ENCODE data around the gene SETBP1. TPM values are rescaled to one million over a fixed set of nuclear protein-coding genes. Genes with fewer than 3 reads are reported as not detected.

SETBP1 gene
- total and polyA plus RNA-seq, 2 of the 8 experiments (the other 6 are each of a cell fraction or from before 2014, with no cell fraction given) = 2.0 to 6.5 TPM

- H3K36me3 ChIP-seq (ENCODE audit: control insufficient read depth in 2 of 4, insufficient read depth in 4 of 4, low read length in 3 of 4) = no peaks in the 10 kb centered on the region; a peak in 1 of 8 replicates
- no peaks in the 10 kb centered on the region; a peak in 1 of 4 replicates for H3K9me3 ChIP-seq (ENCODE audit: insufficient read depth in 2 of 2, low read depth in 1 of 2, low read length in 1 of 2)
- no peak overlapping the region for H2BK12ac ChIP-seq (ENCODE audit: low read depth, low read length)
- no peak overlapping the region for H2AFZ ChIP-seq (ENCODE audit: low read length)
- H2AK5ac ChIP-seq (ENCODE audit: low read depth, low read length) = no peak overlapping the region
- no peak overlapping the region for H3K14ac ChIP-seq (ENCODE audit: insufficient read length)
- no peaks in the 10 kb centered on the region for H3K23me2 ChIP-seq (ENCODE audit: low read depth, low read length)
- CTCF ChIA-PET (ENCODE audit: partially characterized antibody) = interaction anchor here (1.1 kb wide), 1 partner anchor 153 kb away, joined by 3 read pairs; no protein-coding TSS in a partner anchor
- no peaks in the 10 kb centered on the region for H4K20me1 ChIP-seq (replicated peaks in 1 of 2; ENCODE audit: control insufficient read depth in 1 of 2, insufficient read depth in 2 of 2, low read length in 2 of 2)
- no peaks in the 10 kb centered on the region; a peak in 1 of 7 replicates for H3K4me1 ChIP-seq (replicated peaks in 1 of 4; ENCODE audit: control insufficient read depth in 3 of 4, insufficient read depth in 4 of 4, low read length in 3 of 4)
- H3K23ac ChIP-seq (ENCODE audit: insufficient read length) = no peak overlapping the region
- no peak overlapping the region for H2BK120ac ChIP-seq (replicated peaks; ENCODE audit: low read depth, low read length)
- no peak overlapping the region for H3K4me3 ChIP-seq (ENCODE audit: extremely low read depth in 1 of 4, insufficient read depth in 2 of 4, low read depth in 3 of 4, low read length in 4 of 4)
- no peak overlapping the region for H3K18ac ChIP-seq (ENCODE audit: extremely low read depth, low read length)
- H2BK5ac ChIP-seq (ENCODE audit: low read depth, low read length) = no peak overlapping the region
- POLR2A ChIA-PET (ENCODE audit: partially characterized antibody) = no interaction called here
- H3K27me3 ChIP-seq (replicated peaks in 1 of 4; ENCODE audit: control insufficient read depth in 3 of 4, extremely low read depth in 1 of 4, insufficient read depth in 3 of 4, low read length in 3 of 4) = no peaks in the 10 kb centered on the region
- H3K79me1 ChIP-seq (ENCODE audit: low read depth, low read length) = no peaks in the 10 kb centered on the region
- DNase-seq (ENCODE audit: low read depth in 1 of 2, low spot score in 2 of 2) (no peak), FAIRE-seq (no peak)
- no peak overlapping the region for H4K8ac ChIP-seq (ENCODE audit: extremely low read depth, insufficient read depth, low read length)
- no peak overlapping the region for H4K91ac ChIP-seq (replicated peaks; ENCODE audit: insufficient read length, low read length)
- no peak overlapping the region for H4K5ac ChIP-seq (ENCODE audit: insufficient read length, low read depth, low read length)
- no peak overlapping the region for H3K9ac ChIP-seq (replicated peaks in 1 of 4; ENCODE audit: extremely low read depth in 1 of 4, low read depth in 3 of 4, low read length in 3 of 4)
- no peak overlapping the region for H3K4me2 ChIP-seq (ENCODE audit: insufficient read depth in 1 of 2, low read depth in 2 of 2, low read length in 2 of 2)
- no peaks in the 10 kb centered on the region for H3K79me2 ChIP-seq (ENCODE audit: control insufficient read depth in 1 of 2, insufficient read depth in 2 of 2, low read length in 2 of 2)
- no peak overlapping the region for H2BK15ac ChIP-seq (ENCODE audit: low read length)
- H3K4ac ChIP-seq (replicated peaks; ENCODE audit: insufficient read length, low read depth, low read length) = no peak overlapping the region
- H3K27ac ChIP-seq (ENCODE audit: low read depth, low read length) = no peak overlapping the region
- no peak overlapping the region for H3K56ac ChIP-seq (replicated peaks; ENCODE audit: insufficient read length, low read depth, low read length)
- H2BK20ac ChIP-seq (ENCODE audit: low read length) = no peak overlapping the region
- no peak for TF ChIP-seq TAF7 (optimal IDR thresholded peaks at IDR 0.05; ENCODE audit: borderline replicate concordance, low read depth, low read length)
Measured at GRCh38 chr18:45060102-45060501, 379.4 kb downstream of the SETBP1 start.

All from H1 (cell line).